GM08714 (cell line): Measurements from ENCODE around the gene TGFBR3.

Experiments
- H3K4me3 ChIP-seq: fragments of 200-500 bp; sonication (Bioruptor generic); 2 replicates; pipeline ENCODE4 v1.5.1; 2014; ENCODE audit warnings: mild to moderate bottlenecking, low read length, inconsistent platforms
- ZNF274 ChIP-seq: IDR thresholded peaks from 2 replicates; pipeline ENCODE4 v1.6.1; 2012; ENCODE audit warnings: mild to moderate bottlenecking, low read depth, low read length

Gene TGFBR3

GRCh38 chr1:91894036-91894761 lies 8.2 kb upstream of the TGFBR3 start:
- H3K4me3 ChIP-seq = no peak overlapping the region
- no peak for TF ChIP-seq ZNF274

DNA sequence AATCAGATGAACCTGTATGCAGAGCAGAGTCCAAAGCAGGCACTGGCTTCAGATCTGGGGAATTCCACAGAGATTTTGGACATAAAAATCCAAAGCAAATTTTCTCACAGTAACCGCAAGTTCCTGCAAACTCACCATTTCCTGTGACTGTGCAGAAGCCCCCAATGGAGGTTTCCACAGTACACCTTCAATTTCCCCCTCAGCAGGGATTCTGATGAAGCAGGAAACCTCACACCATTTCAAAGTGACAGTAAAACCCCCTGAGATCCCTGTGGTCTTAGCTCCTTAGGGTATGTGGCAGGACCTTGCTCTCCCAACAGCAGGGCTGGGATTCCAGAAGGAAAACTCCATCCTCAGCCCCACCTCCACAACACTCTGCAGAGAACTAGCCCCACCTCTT lies 6.0 kb upstream of the TGFBR3 start:
- no peak overlapping the region for H3K4me3 ChIP-seq
- no peak for TF ChIP-seq ZNF274

DNA sequence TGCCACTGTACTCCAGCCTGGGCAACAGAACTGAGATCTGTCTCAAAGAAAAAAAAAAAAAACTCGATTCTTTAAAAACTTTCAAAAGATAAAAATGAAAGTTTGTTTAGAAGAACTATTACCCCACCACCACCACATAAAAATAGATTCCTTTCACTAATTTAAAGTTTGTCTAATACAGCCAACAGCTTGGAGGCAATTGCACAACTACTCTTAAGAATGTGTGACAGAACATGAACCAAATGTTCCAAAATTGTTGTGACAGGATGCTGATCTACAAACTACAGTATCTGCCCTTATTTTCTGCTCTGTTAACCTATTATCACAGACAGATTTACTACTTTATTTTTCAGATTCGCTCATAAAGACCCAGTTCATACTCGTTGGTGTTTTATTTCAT lies 5.5 kb upstream of the TGFBR3 start:
- no peak for TF ChIP-seq ZNF274
- no peak overlapping the region for H3K4me3 ChIP-seq

- H3K4me3 ChIP-seq = no peak overlapping the region
- no peak for TF ChIP-seq ZNF274
Observed at GRCh38 chr1:91889717-91890459, 3.9 kb upstream of the TGFBR3 start.

DNA sequence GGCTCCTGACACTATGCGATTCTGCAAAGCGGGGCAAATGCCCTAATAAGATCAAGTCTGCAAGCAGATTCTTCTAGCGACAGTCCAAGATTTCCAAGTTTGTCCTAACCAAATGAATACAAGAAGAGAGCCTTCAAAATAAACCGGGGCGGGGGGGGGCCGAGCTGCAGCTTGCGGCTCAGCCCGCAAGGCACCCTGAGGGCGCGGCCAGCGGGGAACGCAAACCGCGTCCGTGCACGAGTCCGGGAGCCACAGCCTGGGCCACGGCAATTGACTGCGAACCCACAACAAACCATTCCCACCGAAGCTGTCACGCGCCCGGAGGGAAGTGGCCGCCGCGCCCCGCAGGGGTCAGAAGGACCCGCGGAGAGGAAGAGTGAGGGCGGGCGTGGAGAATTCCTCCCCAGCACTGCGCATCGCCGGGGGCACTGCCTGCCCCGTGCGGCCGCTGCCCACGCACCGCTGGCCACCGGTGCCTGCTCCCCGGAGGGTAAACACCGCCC lies 687 bp downstream of the TGFBR3 start:
- TF ChIP-seq ZNF274 = no peak
- H3K4me3 ChIP-seq = peak overlapping the region; percentile 69

DNA sequence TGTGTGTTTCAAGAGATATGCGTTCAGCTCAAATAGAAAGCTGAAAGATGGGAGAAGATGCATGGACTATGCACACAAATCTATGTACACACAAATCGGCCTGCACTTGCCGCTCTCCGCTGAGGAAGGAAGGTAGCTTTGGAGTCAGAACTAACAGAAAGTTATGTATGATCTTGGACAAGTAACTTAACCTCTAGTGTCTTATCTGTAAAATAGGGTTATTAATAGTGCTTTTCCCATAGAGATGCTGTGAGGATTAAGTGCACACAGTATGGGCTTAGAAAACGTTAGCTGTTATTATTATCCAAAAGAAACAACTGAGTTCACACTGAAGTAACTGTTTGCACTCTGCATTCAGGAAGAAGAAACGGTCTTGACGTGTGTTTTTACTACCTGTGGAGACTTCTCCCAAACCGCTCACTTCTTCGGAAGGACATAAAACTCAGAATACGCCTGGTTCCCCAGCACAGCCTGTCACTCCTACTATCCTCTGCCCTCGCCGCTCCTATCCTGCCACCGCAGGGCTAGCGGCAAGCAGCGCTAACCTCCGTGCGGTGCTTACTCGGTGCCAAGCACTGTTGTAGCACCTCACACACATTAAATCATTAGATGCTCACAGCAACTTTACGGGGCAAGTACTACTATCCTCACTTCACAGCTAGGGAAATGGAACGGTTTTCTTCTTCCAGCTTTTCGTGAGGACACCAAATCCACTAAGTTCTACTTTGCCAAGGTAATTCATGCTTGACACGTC lies 1.3 kb downstream of the TGFBR3 start:
- peak overlapping the region; percentile 69 for H3K4me3 ChIP-seq
- TF ChIP-seq ZNF274 = no peak

DNA sequence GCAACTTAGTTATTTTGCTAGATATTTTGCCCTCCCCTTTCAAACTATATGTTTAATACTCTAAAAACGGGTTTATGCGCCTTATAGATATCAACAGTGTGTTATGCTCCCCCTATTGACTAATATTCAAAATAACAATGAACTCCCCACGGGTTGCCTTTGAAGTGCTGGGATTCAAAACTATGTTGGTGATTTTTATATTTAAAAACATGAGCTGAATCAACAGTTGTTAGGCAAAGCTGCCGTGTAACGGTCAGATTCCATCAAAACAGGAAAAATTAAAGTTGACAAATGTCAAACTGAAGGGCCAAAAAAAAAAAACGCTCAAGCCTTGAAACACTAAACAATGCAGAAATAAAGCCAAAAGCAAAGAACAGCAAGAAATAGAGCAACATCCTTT lies 2.5 kb downstream of the TGFBR3 start:
- TF ChIP-seq ZNF274 = no peak
- no peak overlapping the region for H3K4me3 ChIP-seq

- no peak for TF ChIP-seq ZNF274
- no peak overlapping the region for H3K4me3 ChIP-seq
Observed at GRCh38 chr1:91881280-91881679, 4.7 kb downstream of the TGFBR3 start.

DNA sequence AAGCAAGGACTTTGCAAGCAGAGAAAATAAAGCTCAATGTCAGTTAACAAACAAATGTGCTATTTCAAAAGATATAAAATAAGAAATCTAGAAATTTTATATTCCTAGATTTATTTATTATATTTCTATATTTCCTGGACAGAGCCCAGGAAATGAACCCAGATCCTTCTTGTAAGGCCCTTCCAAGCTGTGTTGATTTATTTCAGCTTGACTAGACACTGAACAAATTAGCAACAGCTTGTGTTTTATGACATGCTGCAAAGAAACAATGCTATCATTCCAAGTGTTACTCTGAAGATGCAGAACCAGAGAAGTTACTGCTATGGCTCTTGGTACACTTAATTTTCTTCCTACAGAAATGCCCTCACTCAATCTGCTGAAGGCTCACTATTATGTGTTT lies 6.2 kb downstream of the TGFBR3 start:
- no peak overlapping the region for H3K4me3 ChIP-seq
- TF ChIP-seq ZNF274 = no peak

- no peak overlapping the region; the same call in 1 of the 2 replicates for H3K4me3 ChIP-seq
- no peak for TF ChIP-seq ZNF274
Observed at GRCh38 chr1:91877574-91878208, 8.3 kb downstream of the TGFBR3 start.

- no peak for TF ChIP-seq ZNF274
- H3K4me3 ChIP-seq = no peak overlapping the region
Observed at GRCh38 chr1:91876781-91877573, 9.0 kb downstream of the TGFBR3 start.

DNA sequence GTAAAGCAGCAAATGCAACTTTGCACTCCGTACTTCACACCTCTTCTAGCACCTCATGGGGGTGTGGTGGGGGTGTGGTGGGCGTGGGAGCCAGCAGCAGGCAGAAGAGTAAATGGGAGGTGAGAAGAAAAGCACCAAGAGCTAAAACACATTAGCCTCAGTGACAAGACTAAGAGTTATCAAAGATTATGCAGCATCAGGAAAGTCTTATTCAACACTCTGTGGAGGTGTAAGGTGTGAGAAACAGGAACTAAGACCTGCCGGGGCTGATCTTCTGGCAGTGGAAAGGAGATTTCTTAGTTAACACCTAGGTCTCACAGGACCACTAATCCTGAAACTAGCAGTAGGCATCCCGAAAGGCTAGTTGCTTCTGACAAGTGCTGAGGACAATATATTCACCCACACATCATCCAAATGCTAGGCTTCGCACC lies 9.9 kb downstream of the TGFBR3 start:
- TF ChIP-seq ZNF274 = no peak
- H3K4me3 ChIP-seq = no peak overlapping the region

DNA sequence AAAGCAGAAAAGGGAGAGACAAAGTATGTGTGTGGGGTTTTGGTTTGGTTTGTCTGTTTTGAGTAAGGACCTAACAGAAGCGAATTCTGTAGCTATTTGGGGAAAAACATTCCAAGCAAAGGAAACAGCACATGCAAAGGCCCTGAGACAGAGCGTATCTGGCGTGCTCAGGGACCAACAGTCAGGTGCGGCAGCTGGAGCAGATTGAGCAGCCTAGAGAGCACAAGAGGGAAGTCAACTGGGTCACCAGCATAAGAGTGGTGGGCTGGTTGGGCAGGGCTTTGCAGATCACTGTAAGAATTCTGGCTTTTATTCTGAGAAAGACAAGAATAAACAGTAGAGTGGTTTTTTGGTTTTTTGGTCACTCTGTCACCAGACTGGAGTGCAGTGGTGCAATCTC lies 11.8 kb downstream of the TGFBR3 start:
- TF ChIP-seq ZNF274 = no peak
- no peak overlapping the region for H3K4me3 ChIP-seq
